OCI-LY7 (cell line): ENCODE results near the gene ATPAF2.

Experiments
- CTCF ChIP-seq: fragments of 200-600 bp; sonication (generic); conservative IDR thresholded peaks from 2 replicates; pipeline ENCODE4 v1.5.1; 2014; ENCODE audit warnings: mild to moderate bottlenecking, antibody characterized with exemption, low read length, moderate library complexity, mixed read lengths
- EZH2phosphoT487 ChIP-seq: fragments of 200-600 bp; sonication (generic); IDR thresholded peaks from 2 replicates; pipeline ENCODE4 v1.6.1; 2018; ENCODE audit warnings: low read depth, borderline replicate concordance, mild to moderate bottlenecking, mixed run types, antibody characterized with exemption, low read length, moderate library complexity, mixed read lengths

- no peak for TF ChIP-seq CTCF
- no peak for TF ChIP-seq EZH2phosphoT487
Observed at GRCh38 chr17:18074566-18075272, 35.8 kb upstream of the ATPAF2 start.
